ENCODE data around the gene GRIK4. TPM values are rescaled to one million over a fixed set of nuclear protein-coding genes. Genes with fewer than 3 reads are reported as not detected.

GRIK4 gene
- total RNA-seq, 2 donors from 2014 or later = 0.05 to 1.7 TPM

- H3K36me3 ChIP-seq = no peaks in the 10 kb centered on the region
- no peak for DNase-seq (ENCODE audit: low spot score)
- no peak overlapping the region for H3K4me3 ChIP-seq
- no peak for TF ChIP-seq POLR2AphosphoS5 (IDR thresholded peaks at IDR 0.05)
- TF ChIP-seq POLR2A (IDR thresholded peaks at IDR 0.05) = no peak
- TF ChIP-seq, protein P1, sequence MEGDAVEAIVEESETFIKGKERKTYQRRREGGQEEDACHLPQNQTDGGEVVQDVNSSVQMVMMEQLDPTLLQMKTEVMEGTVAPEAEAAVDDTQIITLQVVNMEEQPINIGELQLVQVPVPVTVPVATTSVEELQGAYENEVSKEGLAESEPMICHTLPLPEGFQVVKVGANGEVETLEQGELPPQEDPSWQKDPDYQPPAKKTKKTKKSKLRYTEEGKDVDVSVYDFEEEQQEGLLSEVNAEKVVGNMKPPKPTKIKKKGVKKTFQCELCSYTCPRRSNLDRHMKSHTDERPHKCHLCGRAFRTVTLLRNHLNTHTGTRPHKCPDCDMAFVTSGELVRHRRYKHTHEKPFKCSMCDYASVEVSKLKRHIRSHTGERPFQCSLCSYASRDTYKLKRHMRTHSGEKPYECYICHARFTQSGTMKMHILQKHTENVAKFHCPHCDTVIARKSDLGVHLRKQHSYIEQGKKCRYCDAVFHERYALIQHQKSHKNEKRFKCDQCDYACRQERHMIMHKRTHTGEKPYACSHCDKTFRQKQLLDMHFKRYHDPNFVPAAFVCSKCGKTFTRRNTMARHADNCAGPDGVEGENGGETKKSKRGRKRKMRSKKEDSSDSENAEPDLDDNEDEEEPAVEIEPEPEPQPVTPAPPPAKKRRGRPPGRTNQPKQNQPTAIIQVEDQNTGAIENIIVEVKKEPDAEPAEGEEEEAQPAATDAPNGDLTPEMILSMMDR (IDR thresholded peaks at IDR 0.05) = no peak
- no peaks in the 10 kb centered on the region for H3K4me1 ChIP-seq (replicated peaks)
- H3K27me3 ChIP-seq (replicated peaks; ENCODE audit: insufficient read depth) = peaks cover 2% of the 10 kb centered on the region
- no peak overlapping the region for H3K27ac ChIP-seq
- 33% methylated on average over 12 of the region's 12 CpGs for WGBS
- H3K9me3 ChIP-seq = no peaks in the 10 kb centered on the region
- intact Hi-C loops (cut with DNase I) = no loop called here
Observed at GRCh38 chr11:120747850-120748814, 236.6 kb downstream of the GRIK4 start.

- Histone ChIP-seq H3K27me3 (replicated peaks; ENCODE audit: insufficient read depth) (peaks cover 2% of the 10 kb centered on the region), H3K36me3 (no peaks in the 10 kb centered on the region), H3K27ac (no peak overlapping the region), H3K4me1 (replicated peaks) (no peaks in the 10 kb centered on the region), H3K4me3 (no peak overlapping the region), H3K9me3 (no peaks in the 10 kb centered on the region)
- intact Hi-C loops (cut with DNase I) = no loop called here
- DNase-seq (ENCODE audit: low spot score) = no peak
- 82% methylated on average over 4 of the region's 4 CpGs for whole genome bisulfite sequencing
- TF ChIP-seq POLR2AphosphoS5 (IDR thresholded peaks at IDR 0.05) (no peak), POLR2A (IDR thresholded peaks at IDR 0.05) (no peak)
Observed at GRCh38 chr11:120749395-120749794, 237.8 kb downstream of the GRIK4 start.

DNA sequence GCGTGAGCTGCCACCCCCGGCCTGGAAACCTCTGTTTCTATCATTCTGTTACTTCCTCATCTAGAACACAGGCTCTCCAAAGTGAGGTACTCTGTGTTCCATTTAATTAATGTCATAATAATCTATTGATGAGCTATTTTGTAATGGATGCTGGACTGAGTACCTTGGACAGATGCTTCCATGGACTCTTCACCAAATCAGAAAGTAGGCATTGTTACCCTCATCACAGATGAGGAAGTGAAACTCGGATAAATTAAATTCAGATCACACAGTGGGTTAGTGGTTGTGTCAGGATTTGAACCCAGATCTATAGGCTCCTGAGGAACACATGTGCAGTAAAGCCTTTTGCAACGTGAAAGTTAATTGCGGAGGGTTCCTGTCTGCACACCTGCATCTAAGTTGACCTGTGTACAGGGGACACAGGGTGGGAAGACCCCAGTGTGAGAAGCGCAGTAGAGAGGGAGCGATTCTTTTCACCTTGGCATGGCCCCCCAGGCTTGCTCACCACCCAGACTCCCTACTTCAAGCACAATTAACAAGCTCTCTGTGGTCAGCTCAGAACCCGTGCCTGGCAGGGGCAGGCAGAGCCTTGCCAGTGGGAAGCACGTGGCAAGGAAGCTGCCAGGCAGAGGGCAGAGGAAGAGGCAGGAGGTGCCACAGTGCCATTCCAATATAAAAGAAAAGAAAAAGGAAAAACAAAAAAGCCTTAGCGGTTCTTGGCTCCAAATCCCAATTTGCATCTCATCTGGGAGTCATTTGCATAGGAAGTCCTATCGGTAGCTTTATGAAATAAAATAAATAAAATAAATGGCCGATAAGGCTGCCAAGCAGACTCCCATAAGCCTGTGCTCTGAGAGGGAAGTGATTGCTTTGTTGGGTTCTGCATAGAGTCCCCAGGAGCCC lies 239.3 kb downstream of the GRIK4 start:
- Histone ChIP-seq H3K27ac (no peak overlapping the region), H3K27me3 (replicated peaks; ENCODE audit: insufficient read depth) (peaks cover 2% of the 10 kb centered on the region), H3K4me1 (replicated peaks) (no peaks in the 10 kb centered on the region), H3K36me3 (no peaks in the 10 kb centered on the region), H3K4me3 (no peak overlapping the region), H3K9me3 (no peaks in the 10 kb centered on the region)
- 63% methylated on average over 12 of the region's 12 CpGs for WGBS
- no peak for DNase-seq (ENCODE audit: low spot score)
- intact Hi-C loops (cut with DNase I) = no loop called here
- TF ChIP-seq POLR2A (IDR thresholded peaks at IDR 0.05) (no peak), POLR2AphosphoS5 (IDR thresholded peaks at IDR 0.05) (no peak)
- TF ChIP-seq, protein P1 (IDR thresholded peaks at IDR 0.05) = no peak

GRCh38 chr11:120751550-120751949 lies 240.0 kb downstream of the GRIK4 start:
- WGBS = 53% methylated on average over 9 of the region's 9 CpGs
- H3K4me1 ChIP-seq (replicated peaks) = no peaks in the 10 kb centered on the region
- H3K4me3 ChIP-seq = no peak overlapping the region
- H3K27me3 ChIP-seq (replicated peaks; ENCODE audit: insufficient read depth) = peaks cover 2% of the 10 kb centered on the region
- intact Hi-C loops (cut with DNase I) = no loop called here
- H3K36me3 ChIP-seq = no peaks in the 10 kb centered on the region
- no peak overlapping the region for H3K27ac ChIP-seq
- no peaks in the 10 kb centered on the region for H3K9me3 ChIP-seq
- no peak for DNase-seq (ENCODE audit: low spot score)
- TF ChIP-seq, protein P1 (IDR thresholded peaks at IDR 0.05) = no peak
- TF ChIP-seq POLR2AphosphoS5 (IDR thresholded peaks at IDR 0.05) = no peak
- no peak for TF ChIP-seq POLR2A (IDR thresholded peaks at IDR 0.05)

DNA sequence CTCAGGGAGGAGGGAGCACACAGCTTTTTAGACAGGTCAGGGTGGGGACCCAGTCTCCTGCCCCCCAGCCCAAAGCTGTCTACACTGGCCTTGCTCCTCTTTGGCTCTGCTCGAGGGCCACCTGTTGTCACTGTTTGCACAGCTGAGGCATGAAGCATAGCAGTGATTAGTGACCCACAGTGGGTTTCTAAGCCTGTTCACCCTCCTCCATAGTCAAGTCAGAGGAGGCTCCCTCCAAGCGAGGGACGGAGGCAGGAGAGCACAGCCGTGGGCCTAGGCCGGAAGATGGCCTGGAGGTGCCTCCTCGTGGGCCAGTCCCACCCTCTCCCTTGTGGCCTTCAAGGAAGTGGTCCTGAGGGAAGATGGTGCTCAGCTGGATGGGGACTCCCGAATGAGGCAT lies 241.1 kb downstream of the GRIK4 start:
- intact Hi-C loops (cut with DNase I) = no loop called here
- Histone ChIP-seq H3K27me3 (replicated peaks; ENCODE audit: insufficient read depth) (peaks cover 2% of the 10 kb centered on the region), H3K4me3 (no peak overlapping the region), H3K4me1 (replicated peaks) (no peaks in the 10 kb centered on the region), H3K9me3 (no peaks in the 10 kb centered on the region), H3K36me3 (no peaks in the 10 kb centered on the region), H3K27ac (no peak overlapping the region)
- WGBS = 78% methylated on average over 7 of the region's 7 CpGs
- no peak for DNase-seq (ENCODE audit: low spot score)
- TF ChIP-seq, protein P1 (IDR thresholded peaks at IDR 0.05) = no peak
- TF ChIP-seq POLR2A (IDR thresholded peaks at IDR 0.05) = no peak
